Stimulated activated CD8-positive, alpha-beta memory T cell treated with anti-CD3 and anti-CD28 coated beads, Interleukin-15, amount 100 ng/mL, for 1 hour (primary cell): ENCODE results near the gene MFAP2.

ENCODE experiments used
- DNase-seq: peaks from one replicate; pipeline ENCODE4 v3.0.0-alpha.2; 2020; ENCODE audit warnings: low read depth

MFAP2 gene

GRCh38 chr1:17007121-17007520 is 26.7 kb upstream of the MFAP2 start:
- no peak for DNase-seq

GRCh38 chr1:17005365-17005740 is 24.9 kb upstream of the MFAP2 start:
- DNase-seq: no peak

- DNase-seq: no peak
Measured at GRCh38 chr1:17004466-17005364, 24.3 kb upstream of the MFAP2 start.

- no peak for DNase-seq
Measured at GRCh38 chr1:17002524-17002902, 22.1 kb upstream of the MFAP2 start.

GRCh38 chr1:17001760-17002523 is 21.5 kb upstream of the MFAP2 start:
- DNase-seq: no peak

GRCh38 chr1:16999863-17000262 is 19.4 kb upstream of the MFAP2 start:
- DNase-seq: no peak

GRCh38 chr1:16998589-16998988 is 18.2 kb upstream of the MFAP2 start:
- DNase-seq: no peak

GRCh38 chr1:16996845-16997244 is 16.4 kb upstream of the MFAP2 start:
- DNase-seq: no peak

- DNase-seq: no peak
Measured at GRCh38 chr1:16993521-16994038, 13.2 kb upstream of the MFAP2 start.

GRCh38 chr1:16992675-16993074 is 12.3 kb upstream of the MFAP2 start:
- no peak for DNase-seq

- no peak for DNase-seq
Measured at GRCh38 chr1:16992102-16992501, 11.7 kb upstream of the MFAP2 start.

GRCh38 chr1:16991571-16991970 is 11.2 kb upstream of the MFAP2 start:
- DNase-seq: no peak

GRCh38 chr1:16989676-16990391 is 9.4 kb upstream of the MFAP2 start:
- no peak for DNase-seq

GRCh38 chr1:16988210-16988609 is 7.8 kb upstream of the MFAP2 start:
- no peak for DNase-seq

- DNase-seq: no peak
Measured at GRCh38 chr1:16986962-16987361, 6.5 kb upstream of the MFAP2 start.

GRCh38 chr1:16986560-16986959 is 6.1 kb upstream of the MFAP2 start:
- no peak for DNase-seq

- DNase-seq: no peak
Measured at GRCh38 chr1:16986113-16986512, 5.7 kb upstream of the MFAP2 start.

- no peak for DNase-seq
Measured at GRCh38 chr1:16984717-16985116, 4.3 kb upstream of the MFAP2 start.

- DNase-seq: no peak
Measured at GRCh38 chr1:16983649-16984048, 3.2 kb upstream of the MFAP2 start.

- no peak for DNase-seq
Measured at GRCh38 chr1:16982902-16983301, 2.5 kb upstream of the MFAP2 start.

GRCh38 chr1:16981269-16981849 is 939 bp upstream of the MFAP2 start:
- no peak for DNase-seq
